ENCODE results near the gene ZBTB9.

The ZBTB9 gene

GRCh38 chr6:33451606-33452005 is 2.8 kb upstream of the ZBTB9 start:
- H3K9me2 ChIP-seq (ENCODE audit: low read depth, low read length): no peaks in the 10 kb centered on the region
- no peaks in the 10 kb centered on the region for H4K20me1 ChIP-seq (ENCODE audit: insufficient read depth, low read length)
- H3K27ac ChIP-seq (ENCODE audit: low read depth, low read length, poor library complexity, severe bottlenecking): no peak overlapping the region
- H3K9me3 ChIP-seq (ENCODE audit: low read length): no peaks in the 10 kb centered on the region
- no peak overlapping the region for H3K9ac ChIP-seq (ENCODE audit: low read length)
- no peaks in the 10 kb centered on the region for H3F3A ChIP-seq (ENCODE audit: insufficient read depth, low read length)
- peaks cover 10% of the 10 kb centered on the region; the same call in 1 of the 2 replicates for H3K36me3 ChIP-seq (ENCODE audit: insufficient read depth, low read length)
- no peak overlapping the region for H3K4me3 ChIP-seq (ENCODE audit: low read depth, low read length, poor library complexity, severe bottlenecking)
- no peaks in the 10 kb centered on the region for H3K79me2 ChIP-seq (ENCODE audit: insufficient read depth, low read length)
- no peak overlapping the region for H3K4me2 ChIP-seq (ENCODE audit: low read length)
- H3K4me1 ChIP-seq (ENCODE audit: insufficient read depth, low read length, severe bottlenecking): peaks cover 19% of the 10 kb centered on the region
- no peak for TF ChIP-seq CTCF (IDR thresholded peaks at IDR 0.05; ENCODE audit: low read length)
- no peak for TF ChIP-seq EZH2 (IDR thresholded peaks at IDR 0.05; ENCODE audit: borderline replicate concordance, low read length)
- H2AFZ ChIP-seq (ENCODE audit: low read length): no peak overlapping the region
- no peaks in the 10 kb centered on the region for H3K27me3 ChIP-seq (ENCODE audit: insufficient read depth, low read length)

DNA sequence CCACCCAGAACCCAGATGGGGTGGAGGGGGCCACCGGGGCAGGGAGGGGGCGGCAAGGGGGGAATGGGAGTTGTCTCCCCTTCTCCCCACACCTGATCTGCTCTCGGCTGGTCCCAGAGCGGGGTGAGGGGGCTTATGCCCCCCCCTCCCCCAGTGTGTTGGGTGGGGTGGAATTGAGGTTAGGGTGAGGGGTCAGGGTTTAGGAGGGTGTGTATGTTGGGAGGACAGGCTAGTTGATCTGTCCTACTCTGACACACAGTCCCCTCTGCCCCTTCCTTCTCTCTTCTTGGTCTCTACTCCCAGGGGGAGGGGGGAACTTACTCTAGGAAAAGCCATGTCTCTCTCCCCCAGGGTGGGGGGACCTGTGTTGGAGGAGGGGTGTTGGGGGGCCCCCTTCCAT is 1.9 kb upstream of the ZBTB9 start:
- Histone ChIP-seq H3K9me2 (ENCODE audit: low read depth, low read length) (no peaks in the 10 kb centered on the region), H3K36me3 (ENCODE audit: insufficient read depth, low read length) (peaks cover 12% of the 10 kb centered on the region; the same call in 1 of the 2 replicates), H3K4me2 (ENCODE audit: low read length) (no peak overlapping the region), H3K9ac (ENCODE audit: low read length) (no peak overlapping the region), H4K20me1 (ENCODE audit: insufficient read depth, low read length) (no peaks in the 10 kb centered on the region), H3K27me3 (ENCODE audit: insufficient read depth, low read length) (no peaks in the 10 kb centered on the region), H3K4me1 (ENCODE audit: insufficient read depth, low read length, severe bottlenecking) (peaks cover 19% of the 10 kb centered on the region), H3F3A (ENCODE audit: insufficient read depth, low read length) (no peaks in the 10 kb centered on the region), H3K27ac (ENCODE audit: low read depth, low read length, poor library complexity, severe bottlenecking) (no peak overlapping the region), H3K79me2 (ENCODE audit: insufficient read depth, low read length) (no peaks in the 10 kb centered on the region), H3K4me3 (ENCODE audit: low read depth, low read length, poor library complexity, severe bottlenecking) (no peak overlapping the region), H3K9me3 (ENCODE audit: low read length) (no peaks in the 10 kb centered on the region), H2AFZ (ENCODE audit: low read length) (no peak overlapping the region)
- TF ChIP-seq EZH2 (IDR thresholded peaks at IDR 0.05; ENCODE audit: borderline replicate concordance, low read length) (no peak), CTCF (IDR thresholded peaks at IDR 0.05; ENCODE audit: low read length) (no peak)

DNA sequence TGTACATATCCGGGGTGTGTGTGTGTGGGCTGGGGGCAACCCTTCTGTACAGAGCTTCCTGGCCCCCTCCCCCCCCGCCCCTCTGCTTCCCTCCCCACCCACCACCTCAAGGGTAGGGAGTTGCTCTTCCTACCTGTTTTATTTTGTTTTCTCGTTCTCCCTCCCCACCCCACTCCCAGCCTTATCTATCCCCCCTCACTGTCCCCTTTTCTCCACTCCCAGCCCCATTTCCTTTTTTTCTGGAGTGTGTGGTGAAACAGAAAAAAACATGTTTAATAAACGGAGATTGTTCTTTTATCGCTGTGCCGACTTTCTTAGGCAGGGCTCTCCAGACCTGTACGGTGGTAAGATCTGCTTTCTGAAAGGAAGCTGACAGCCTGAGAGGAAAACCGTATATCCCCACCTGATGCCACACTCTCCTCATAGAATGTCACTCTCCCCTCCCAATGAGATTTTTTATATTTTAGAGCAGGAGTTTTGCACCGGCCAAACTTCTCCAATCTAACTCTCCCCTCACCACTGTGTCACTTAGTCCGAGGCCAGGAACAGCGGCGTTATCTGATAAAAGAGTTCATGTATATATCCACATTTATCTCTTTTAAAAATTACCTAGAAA is 875 bp upstream of the ZBTB9 start:
- Histone ChIP-seq H3K9me3 (ENCODE audit: low read length) (no peaks in the 10 kb centered on the region), H3K36me3 (ENCODE audit: insufficient read depth, low read length) (peaks cover 12% of the 10 kb centered on the region; the same call in 1 of the 2 replicates), H3K27ac (ENCODE audit: low read depth, low read length, poor library complexity, severe bottlenecking) (no peak overlapping the region), H2AFZ (ENCODE audit: low read length) (no peak overlapping the region), H3K27me3 (ENCODE audit: insufficient read depth, low read length) (no peaks in the 10 kb centered on the region), H4K20me1 (ENCODE audit: insufficient read depth, low read length) (no peaks in the 10 kb centered on the region), H3K9me2 (ENCODE audit: low read depth, low read length) (no peaks in the 10 kb centered on the region), H3K9ac (ENCODE audit: low read length) (peak overlapping the region; percentile 74), H3F3A (ENCODE audit: insufficient read depth, low read length) (no peaks in the 10 kb centered on the region), H3K4me2 (ENCODE audit: low read length) (peak overlapping the region; percentile 66), H3K4me3 (ENCODE audit: low read depth, low read length, poor library complexity, severe bottlenecking) (peak overlapping the region; percentile 78), H3K4me1 (ENCODE audit: insufficient read depth, low read length, severe bottlenecking) (peaks cover 19% of the 10 kb centered on the region), H3K79me2 (ENCODE audit: insufficient read depth, low read length) (no peaks in the 10 kb centered on the region)
- TF ChIP-seq EZH2 (IDR thresholded peaks at IDR 0.05; ENCODE audit: borderline replicate concordance, low read length) (no peak), CTCF (IDR thresholded peaks at IDR 0.05; ENCODE audit: low read length) (no peak)

Measured in OCI-LY1 (cell line).